ENCODE data around the gene FOXP1.

The FOXP1 gene

DNA sequence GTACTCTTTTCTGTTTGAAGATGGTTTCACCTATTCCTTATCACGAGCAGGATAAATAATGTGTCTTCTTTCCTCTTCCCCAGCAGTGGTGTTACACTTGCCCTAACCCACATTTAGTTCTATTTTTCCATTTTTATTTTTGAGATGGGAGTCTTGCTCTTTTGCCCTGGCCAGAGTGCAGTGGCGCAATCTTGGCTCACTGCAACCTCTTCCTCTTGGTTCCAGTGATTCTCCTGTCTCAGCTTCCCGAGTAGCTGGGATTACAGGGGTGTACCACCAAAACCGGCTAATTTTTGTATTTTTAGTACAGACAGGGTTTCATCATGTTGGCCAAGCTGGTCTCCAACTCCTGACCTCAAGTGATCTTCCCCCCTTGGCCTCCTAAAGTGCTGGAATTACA is 372.4 kb downstream of the FOXP1 start:
- DNase-seq (ENCODE audit: low read depth in 2 of 2), result no peak

DNA sequence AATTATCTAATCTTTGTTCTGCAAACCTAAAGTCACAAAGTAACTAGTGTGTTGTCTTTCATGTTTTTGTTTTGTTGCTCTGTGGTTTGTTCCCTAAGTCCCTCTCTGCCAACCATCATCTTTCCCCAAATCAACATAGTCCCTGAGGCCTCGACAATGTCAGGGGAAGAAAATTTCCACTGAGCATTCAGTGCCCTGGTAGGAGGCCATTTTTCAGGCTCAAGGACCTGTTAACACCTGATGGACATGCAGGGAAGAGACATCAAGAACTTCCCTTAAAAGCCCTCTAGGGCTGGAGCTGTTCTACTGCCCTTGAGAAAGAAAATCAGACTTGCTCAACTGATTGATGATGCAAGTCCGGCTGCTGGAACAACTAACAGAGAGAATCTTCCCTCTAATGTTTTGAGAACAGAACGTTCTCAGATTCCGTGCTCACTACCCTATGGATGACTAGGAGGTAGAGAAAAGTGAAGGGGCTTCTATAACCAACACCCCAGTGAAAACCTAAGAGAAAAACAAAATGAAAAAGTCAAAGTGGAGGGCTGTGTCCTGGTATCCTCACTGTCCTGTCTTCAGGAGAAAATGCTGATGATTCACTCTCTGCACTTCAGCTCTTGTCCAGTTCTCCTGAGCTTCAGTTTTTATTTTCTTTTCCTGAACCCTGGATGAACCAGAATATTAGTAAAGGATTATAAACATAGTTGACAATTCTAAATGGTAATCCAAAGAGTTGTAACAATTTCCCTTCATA is 373.1 kb downstream of the FOXP1 start:
- no peak for DNase-seq (ENCODE audit: low read depth in 2 of 2)

DNA sequence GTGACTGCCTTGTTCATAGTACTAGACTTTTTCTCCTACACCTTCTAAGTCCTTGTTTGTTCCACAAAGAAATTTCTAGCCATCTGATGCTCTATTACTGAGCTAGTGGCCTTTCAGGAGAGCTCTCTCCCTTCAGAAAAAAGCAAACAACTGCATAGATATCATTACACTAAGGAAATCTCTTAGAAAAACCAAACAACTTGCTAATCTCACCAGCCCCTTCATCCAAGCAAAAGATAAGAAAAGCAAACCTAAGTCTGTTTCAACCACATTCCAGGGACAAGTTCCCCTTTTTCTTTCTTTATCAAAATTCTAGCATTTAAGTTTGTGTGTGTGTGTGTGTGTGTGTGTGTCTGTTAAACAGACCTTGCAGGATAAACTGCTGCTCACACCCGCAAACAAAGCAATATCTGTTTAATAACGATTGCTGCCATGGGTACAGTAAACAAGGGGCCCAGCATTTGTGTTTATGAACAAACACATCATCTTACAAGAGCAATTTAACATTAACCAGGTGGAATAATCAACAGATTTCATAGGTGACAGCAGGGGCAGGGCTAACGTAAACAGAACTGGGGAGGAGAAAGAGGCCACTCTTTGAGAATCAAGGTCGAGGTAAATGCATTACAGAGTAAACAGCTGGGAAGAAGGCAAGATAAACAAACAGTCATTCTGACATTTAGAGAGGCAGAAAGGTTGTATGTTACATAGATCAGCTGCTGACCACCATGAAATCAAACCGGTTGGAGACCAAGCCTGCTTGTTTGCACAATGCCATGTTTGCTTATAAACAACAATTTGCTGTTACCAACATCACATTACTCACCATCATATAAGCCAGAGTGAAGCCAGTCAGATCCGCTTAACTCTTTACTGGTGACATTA is 375.1 kb downstream of the FOXP1 start:
- DNase-seq (ENCODE audit: low read depth in 2 of 2), result no peak

DNA sequence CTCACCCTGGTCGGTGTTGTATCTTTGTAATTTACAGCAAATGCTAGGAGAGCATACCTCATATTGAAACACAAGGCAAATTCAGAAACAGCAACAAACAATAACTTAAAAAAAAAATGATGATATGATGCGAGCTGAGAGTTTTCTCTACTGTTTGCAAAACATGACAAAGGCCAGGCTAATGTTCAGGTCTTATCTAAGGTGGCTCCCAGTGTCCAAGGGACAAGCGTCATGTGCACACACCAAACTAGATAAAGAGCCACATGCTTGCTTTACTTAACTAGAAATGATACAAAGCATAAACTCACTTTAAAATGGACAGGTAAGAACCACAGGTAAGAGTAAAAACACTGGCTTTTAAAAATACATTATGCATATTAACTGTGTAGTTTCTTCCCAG is 375.9 kb downstream of the FOXP1 start:
- DNase-seq (ENCODE audit: low read depth in 2 of 2), result no peak

DNA sequence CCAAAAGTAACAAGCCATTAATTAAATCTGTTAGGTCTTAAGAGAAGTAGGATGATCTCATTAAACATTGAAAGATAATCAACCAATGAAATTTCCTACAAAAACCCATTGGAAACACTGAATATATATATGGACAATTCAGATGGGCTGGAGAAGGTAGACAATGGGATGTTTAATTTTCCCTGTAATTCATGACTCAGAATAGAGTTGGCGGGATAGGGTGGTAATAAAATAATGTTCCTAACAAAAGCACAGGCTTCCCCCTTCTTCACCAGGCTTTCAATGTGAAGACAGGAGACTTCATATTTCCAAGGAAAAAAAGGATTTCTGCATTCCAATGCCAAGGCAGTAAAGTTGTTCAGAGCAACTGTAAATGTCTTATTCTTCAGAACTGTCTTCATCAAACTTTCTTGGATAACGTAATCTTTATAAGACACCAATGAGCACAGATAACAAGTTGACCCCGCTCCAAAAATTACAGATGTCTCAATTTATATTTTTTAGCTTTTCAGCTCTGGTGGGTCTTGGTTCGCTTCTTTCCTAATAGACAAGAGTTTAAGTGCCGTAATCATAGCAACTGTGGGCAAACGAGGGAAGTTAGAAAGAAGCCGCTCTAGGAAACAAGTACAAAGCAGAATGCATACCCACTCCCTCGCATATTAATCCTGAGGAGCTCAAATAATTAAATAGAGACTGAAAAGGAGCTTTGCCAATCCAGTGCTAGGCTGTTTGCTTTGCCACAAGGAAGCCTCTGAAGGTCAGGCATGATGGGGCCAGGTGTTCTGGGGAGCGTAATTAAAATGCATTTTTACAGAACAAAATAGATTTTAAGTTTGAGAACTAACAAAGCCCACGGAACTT is 377.0 kb downstream of the FOXP1 start:
- DNase-seq (ENCODE audit: low read depth in 2 of 2), result no peak

DNA sequence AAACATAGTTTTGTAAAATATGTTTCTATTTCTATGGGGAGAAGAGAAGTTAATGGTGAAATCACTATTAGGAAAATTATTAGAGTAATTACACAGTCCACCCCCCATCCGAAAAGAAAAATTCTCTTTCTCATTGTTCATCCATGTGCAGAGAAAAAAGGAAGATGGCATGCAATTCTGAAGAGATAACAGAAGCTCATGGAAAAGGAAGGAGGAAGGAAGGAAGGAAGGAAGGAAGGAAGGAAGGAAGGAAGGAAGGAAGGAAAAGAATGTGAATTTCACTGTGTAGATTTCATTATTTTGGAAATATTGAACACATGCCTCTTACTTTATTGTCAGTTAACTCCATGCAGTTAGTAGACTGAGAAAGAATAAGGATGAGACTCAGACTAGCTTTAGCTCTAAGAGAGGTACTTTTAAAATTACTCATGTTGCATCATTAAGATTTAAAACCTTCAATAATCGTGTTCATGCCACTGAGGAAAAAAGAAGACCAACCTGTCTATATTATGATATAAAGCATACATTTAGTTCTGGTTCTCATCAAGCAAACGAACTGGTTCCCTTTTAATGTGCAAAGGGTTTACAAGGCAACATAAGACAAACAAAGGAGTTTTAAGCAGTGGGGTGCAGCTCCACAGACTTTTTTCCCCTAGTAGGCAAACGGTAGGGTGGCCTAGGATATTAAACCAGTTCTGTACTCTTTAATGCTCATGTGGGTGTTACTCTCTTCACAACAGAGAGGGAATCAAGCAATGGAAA is 379.6 kb downstream of the FOXP1 start:
- no peak for DNase-seq (ENCODE audit: low read depth in 2 of 2)

DNA sequence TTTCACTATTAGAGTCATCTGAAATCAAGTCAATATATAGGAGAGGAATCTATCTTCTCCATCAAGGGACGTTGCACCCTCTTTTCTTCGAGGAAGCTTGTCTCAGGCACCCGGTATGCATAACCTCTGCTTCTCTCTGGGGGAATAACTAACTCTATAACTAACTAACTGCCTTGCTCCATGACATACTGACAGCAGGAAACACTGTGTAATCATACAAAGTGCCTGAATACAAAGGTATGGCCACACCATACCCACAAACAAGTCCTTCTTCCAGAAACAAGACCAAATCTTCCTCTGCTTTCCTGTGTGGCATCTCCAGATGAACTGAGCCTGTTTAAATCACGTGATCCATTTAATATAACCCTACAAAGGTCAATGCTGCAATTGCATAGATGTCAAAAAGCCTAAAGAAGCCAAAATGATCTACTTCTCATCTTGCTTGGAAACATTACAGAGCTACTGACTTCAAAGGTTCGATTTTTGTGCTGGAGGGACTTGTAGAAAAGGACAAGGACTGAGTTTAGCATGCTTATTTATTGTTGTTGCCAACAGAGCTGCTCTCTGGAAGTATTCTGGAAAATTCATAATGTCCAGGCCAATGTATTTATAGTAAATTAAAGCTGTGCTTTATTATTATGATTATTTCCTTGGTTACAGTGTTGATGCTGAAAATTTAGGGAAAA is 380.5 kb downstream of the FOXP1 start:
- DNase-seq (ENCODE audit: low read depth in 2 of 2), result no peak

DNA sequence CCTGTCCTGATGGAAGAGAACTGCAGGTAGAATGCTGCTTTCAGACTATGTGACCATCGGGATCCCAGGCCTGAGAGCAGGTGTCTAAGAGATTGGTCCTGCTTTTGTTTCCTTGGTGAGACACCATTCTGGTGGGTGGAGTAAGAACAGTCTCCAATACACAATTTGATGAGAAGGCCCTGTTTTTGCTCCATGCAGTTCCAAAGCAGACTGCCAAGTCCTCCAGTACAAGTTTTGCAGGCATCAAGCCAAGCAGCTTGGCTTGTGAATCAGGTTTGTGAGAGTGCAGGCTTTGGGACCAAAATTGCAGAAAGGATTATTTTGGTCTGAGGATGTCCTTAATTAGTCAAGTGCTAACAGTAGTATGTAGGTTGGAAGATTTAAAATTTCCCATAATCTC is 381.6 kb downstream of the FOXP1 start:
- DNase-seq (ENCODE audit: low read depth in 2 of 2), result no peak

DNA sequence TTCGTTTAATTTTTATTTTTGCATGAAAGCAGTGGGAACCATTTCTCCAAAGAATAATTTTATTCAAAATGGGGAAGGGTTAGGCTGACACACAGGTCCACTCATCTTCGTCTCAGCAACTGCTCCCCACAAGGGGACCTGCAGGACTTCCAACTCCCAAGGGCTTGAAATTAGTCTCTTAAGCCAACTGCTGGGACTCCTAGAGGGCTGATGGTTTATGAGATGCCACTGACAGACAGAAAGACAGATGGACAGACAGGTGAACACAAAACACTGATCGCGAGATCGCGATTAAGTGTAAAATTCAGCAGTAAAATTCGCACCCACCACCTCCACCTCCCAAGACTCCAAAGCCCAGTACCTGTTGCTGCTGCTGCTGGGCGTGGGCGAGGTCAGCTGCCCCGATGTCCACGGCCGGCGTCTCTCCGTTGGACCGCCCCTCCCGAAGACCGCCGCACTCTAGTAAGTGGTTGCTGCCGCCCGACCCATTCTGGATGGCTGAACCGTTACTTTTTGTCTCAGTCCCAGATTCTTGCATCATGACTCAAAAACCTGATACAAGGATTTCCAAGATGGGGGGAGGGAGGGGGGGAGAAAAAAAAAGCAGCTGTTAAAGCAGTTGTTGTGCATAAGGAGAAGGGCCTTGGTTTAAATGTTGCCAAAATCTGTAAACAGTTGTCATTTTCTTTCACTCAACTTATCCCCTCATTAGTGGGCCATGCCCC is 385.5 kb downstream of the FOXP1 start:
- no peak for DNase-seq (ENCODE audit: low read depth in 2 of 2)

DNA sequence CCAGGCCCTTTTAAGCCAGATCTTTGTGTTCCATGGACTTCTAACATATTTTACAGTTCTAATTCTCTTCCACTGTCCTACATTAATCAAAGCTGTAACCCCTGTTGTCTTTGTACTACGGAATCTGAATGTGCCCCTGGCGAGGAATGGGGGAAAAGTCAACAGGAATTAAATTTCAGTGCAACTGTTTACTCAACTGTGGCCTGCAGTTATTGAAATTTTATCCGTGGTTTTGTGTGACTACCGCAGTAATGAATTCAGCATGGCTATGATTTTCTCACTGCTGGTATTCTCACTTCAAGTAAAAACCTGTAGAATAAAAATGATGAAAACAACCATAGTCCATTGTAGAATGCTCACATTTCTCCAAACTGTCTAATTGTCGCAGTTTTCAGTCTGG is 388.0 kb downstream of the FOXP1 start:
- DNase-seq (ENCODE audit: low read depth in 2 of 2), result no peak

DNA sequence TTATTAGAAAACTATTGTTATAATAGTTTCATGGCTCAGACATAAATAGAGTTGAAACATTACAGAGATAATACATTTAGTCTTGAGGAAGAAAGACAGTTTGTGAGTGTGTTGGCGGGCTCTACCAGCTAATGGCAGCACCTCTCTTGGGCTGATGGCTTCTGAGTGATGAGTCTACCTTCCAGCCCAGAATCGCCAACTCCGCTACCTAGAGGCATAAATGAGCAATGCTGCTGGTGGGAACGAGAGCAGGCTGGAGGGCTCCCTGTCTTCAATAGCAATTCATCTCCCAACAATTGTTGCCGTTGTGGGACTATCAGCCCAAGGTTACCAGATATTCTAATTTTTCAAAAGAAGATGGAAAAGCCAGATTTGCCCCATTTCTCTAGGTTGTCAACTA is 388.7 kb downstream of the FOXP1 start:
- no peak for DNase-seq (ENCODE audit: low read depth in 2 of 2)

DNA sequence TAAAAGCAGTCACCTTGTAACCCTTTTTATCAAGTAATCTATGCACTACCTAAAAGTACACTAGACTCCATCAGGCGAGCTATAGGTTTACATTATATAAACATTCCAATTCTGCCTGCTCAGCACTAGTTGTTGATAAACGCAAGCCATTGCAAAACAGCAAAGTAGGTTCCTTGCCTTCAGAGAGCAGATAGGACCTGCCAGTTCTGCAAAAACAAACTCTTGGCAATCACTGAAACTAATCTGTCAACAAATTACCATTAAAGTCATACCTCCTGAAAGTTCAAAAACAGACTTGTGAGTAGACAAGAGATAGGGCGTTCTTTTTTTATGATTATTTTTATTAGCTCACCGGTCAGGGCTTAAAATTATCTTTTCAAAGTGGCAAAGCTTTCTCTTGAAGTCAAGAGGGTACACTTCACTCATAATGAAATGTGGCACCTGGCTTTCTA is 392.5 kb downstream of the FOXP1 start:
- DNase-seq (ENCODE audit: low read depth in 2 of 2), result no peak

DNA sequence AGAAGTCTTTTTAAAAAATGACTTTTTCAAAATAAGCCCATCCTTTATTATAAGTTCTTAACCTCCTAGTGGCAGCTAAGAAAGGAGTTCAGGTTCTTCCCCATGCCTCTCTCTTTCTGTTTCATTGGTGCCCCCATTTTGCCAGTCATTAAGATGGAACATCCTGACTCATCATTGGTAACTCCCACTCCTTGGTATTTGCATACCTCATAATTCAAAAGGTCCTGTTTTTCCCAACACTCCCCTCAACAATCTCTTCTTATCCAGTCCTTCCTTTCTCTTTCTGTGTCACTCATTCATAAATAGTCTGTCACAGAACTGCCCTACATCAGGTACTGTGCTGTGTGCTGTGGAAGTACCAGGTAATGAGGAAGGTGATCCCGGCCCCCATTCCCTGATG is 394.0 kb downstream of the FOXP1 start:
- no peak for DNase-seq (ENCODE audit: low read depth in 2 of 2)

DNA sequence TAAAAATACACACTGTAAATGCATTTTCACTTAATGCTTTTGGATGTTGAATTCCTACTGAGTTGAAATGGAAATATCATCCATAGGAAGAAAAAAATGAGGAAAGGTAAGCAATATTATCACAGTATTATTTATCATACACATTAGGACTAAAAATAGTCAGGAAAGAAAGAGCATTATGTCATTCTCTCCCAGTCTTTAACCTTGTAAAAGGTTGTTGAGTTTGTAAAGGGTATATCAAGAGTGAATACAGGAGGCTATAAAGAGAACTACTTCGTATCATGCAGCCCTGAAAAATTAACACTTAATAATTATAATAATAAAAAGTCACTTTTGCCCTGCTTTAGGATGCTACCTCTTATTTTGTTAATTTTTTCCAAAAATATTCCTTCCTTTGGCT is 395.8 kb downstream of the FOXP1 start:
- DNase-seq (ENCODE audit: low read depth in 2 of 2), result no peak

DNA sequence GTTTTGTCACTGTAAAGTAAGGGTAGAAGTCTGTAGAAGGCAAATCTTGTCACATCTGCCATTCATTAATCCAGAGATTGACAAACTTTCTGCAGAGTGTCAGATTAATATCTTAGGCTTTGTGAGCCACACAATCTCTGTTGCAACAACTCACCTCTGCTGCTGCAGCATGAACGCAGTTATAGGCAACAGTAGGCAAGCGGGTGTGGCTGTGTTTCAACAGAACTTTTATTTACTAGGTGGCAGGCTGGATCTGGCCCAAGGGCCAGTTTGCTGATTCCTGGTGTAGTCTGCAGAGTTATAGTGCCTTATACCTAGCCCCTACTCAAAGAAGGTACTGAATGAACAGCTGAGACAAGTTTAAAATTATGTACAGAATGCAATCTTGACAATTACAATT is 396.7 kb downstream of the FOXP1 start:
- no peak for DNase-seq (ENCODE audit: low read depth in 2 of 2)

DNA sequence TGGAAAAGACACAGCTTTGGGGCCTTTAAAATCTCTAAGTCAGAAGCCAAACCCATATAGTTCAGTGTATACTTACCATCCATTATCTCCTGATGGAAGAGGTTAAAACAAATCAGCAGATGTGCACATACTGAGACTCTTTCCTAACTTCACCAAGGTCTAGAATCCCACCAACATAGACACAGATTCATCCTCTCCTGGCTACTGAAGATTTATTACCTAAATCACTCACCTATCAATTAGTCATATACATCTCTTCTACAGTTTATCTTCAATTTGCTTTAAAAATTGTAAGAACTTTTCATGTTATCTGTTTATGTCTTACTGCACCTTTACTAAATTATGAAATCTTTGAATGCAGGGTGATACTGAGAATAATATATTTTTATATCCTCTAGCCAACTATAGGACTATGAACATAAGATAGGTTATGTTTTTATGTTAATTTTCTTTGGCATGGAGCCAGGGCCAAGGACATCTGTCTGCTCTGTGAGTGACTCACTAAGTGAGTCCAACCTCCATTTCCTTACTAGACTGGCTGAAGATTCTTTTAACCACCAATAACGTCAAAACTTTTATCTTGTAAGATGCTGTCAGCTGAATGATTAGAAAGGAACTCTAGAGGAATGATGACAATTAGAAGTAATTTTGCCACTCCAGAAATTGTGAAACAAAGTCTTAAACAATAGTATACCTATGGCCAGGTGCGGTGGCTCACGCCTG is 397.6 kb downstream of the FOXP1 start:
- no peak for DNase-seq (ENCODE audit: low read depth in 2 of 2)

DNA sequence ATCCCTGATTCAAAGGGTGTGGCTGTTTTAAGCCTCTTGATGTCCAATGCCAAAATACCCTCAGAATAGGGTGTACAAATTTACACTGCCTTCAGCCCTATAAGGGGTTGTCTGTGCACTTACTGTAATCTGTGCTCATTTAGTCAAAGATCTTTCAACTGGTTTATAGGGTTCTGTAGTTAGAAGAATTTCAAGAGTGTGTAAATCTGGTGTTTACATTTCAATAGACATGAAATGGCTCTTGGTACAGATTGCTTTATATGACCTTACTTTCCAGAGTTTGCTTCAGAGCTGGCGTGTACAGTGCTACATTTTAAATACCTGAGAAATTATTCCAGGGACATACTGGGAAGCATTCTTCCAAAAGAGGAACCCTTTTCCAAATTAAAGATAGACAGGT is 399.3 kb downstream of the FOXP1 start:
- no peak for DNase-seq (ENCODE audit: low read depth in 2 of 2)

DNA sequence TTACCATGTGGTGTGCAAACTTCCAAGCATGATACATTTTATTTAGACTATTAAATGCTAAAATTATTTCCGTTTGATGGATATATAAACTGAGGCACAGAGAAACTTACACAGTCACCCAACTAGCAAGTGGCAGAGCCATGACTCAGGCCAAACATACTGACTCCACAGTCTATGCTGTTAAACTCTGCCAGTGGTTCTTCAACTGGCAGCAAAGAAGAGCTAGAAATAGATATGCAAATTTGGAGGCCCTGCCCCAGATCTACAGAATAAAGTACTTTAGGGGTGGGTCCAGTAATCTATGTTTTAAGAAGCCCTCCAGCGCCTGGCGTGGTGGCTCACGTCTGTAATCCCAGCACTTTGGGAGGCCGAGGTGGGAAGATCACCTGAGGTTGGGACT is 400.0 kb downstream of the FOXP1 start:
- DNase-seq (ENCODE audit: low read depth in 2 of 2), result no peak

DNA sequence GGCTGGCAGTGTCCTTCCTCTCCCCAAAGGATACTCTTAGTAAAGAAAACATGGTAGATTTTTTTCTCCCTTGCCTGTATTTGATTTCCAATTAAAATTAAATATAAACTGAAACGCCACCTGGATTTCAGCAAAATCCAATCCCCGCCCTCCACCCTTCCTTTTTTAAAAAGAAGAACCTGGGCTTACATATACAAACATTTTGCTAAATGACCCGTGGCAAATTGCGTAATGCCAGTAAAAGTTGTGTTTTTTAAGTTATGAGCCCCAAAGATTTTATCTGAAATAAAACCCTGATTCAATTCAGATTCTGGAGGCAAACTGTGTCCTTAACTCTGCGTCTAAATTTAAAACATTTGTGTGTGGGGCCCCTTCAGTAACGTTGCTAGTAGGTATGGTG is 403.0 kb downstream of the FOXP1 start:
- no peak for DNase-seq (ENCODE audit: low read depth in 2 of 2)

DNA sequence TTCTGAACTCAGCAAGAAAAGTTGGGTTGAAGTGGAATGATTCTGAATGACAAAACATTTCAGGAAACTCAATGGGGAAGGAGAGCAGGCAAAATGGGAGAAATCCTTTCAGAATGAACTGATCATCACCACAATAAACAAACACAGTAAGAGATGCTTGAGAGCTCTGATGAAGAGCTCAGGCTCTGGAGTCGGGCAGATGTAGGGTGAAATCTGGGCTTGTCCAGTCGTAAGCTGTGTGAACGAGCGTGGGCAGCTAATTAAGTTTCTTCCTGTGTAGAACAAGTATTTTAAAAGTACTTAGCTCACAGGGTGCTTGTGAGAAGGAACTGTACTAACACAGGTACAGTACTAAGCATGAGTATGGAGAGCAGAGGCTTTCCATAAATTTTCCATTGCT is 406.2 kb downstream of the FOXP1 start:
- DNase-seq (ENCODE audit: low read depth in 2 of 2), result no peak

All from stimulated activated CD4-positive, alpha-beta T cell treated with anti-CD3 and anti-CD28 coated beads, Interleukin-4, amount 100 ng/mL, for 48 hours (primary cell).